Large intestine (tissue), 3 donors: Measurements from ENCODE around the gene ANKRD55. TPM values are rescaled to one million over a fixed set of nuclear protein-coding genes. Genes with fewer than 3 reads are reported as not detected.
"Not testable (repeated sequence)": the region's sequence is repeated elsewhere in the genome, so short reads cannot be mapped to it uniquely, and the experiment has no call there.

ENCODE experiments used
- DNase-seq, 2 donors: peaks; one replicate each; pipeline versions ENCODE4 v3.0.0 to v3.0.0-alpha.2; 2013
- H3K27ac ChIP-seq: one replicate; pipeline ENCODE4 v1.5.1; 2013; ENCODE audit warnings: low read length
- H3K27me3 ChIP-seq: 2 replicates; pipeline ENCODE4 v1.6.1; 2013; ENCODE audit warnings: low read length; ENCODE audit not compliant: control insufficient read depth, insufficient read depth
- H3K36me3 ChIP-seq: 2 replicates; pipeline ENCODE4 v1.6.1; 2013; ENCODE audit warnings: low read length; ENCODE audit not compliant: control insufficient read depth, insufficient read depth
- H3K4me1 ChIP-seq: one replicate; pipeline ENCODE4 v1.6.1; 2013; ENCODE audit warnings: low read length; ENCODE audit not compliant: control insufficient read depth, insufficient read depth
- H3K4me3 ChIP-seq: one replicate; pipeline ENCODE4 v1.5.1; 2013; ENCODE audit warnings: low read length
- H3K9me3 ChIP-seq: one replicate; pipeline ENCODE4 v1.6.1; 2013; ENCODE audit warnings: mild to moderate bottlenecking, low read depth, low read length, moderate library complexity; ENCODE audit not compliant: control insufficient read depth
- WGBS: methylation state at CpG from one replicate; pipeline ENCODE4 v1.1.5; 2013; ENCODE audit warnings: low lambda C conversion rate; ENCODE audit not compliant: insufficient coverage; 5-methylcytosine and 5-hydroxymethylcytosine counted together
- polyA plus RNA-seq: library from polyadenylated mRNA; unstranded; fragments of 120-200 nt; gene quantifications from one replicate; pipeline ENCODE4 v1.2.1, GENCODE V29; 2013

ANKRD55 gene
- polyA plus RNA-seq, 1 donor, result 0.18 TPM

- Histone ChIP-seq H3K9me3 (peaks cover 9% of the 10 kb centered on the region), H3K27ac (no peak overlapping the region), H3K36me3 (no peaks in the 10 kb centered on the region), H3K4me1 (peaks cover 26% of the 10 kb centered on the region), H3K27me3 (no peaks in the 10 kb centered on the region), H3K4me3 (no peak overlapping the region)
- no peak for DNase-seq
- WGBS, result 83% methylated on average over 3 of the region's 7 CpGs
Measured at GRCh38 chr5:56126487-56127179, 106.5 kb downstream of the ANKRD55 start.

DNA sequence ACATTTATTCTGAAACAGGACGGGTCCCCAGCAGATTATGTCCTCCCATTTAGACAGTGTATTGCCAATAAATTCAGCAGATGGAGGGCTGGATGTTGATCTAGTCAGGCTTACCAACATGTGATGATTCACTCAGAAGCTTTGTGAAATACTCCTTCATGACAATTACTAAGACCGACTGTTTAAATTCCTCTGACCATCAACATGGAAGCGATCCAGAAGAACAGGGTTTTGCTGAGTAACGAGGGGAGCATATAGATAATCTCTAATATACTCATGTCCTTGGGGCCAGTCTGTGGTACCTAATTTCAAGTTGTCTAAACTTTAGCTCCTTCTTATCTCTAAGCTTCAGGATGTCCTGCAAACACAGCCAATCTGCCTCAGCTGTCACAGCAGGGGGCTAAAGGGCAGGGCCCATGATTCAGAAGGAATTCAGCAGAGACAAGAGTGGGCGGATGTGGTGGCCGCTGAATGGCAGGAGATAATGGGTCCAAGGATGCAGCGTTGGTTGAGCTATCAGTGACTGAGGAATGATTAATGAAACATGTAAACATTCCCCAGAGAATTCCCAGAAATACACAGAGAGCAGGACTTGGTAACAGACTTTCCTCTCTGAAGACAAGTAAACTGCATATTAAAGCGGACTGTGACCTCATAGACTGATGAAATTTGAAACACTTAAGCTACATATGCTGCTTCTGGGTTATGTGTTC lies 109.4 kb downstream of the ANKRD55 start:
- Histone ChIP-seq H3K36me3 (no peaks in the 10 kb centered on the region), H3K27me3 (no peaks in the 10 kb centered on the region), H3K27ac (peak overlapping the region; percentile 57), H3K4me3 (no peak overlapping the region), H3K4me1 (peaks cover 26% of the 10 kb centered on the region), H3K9me3 (no peaks in the 10 kb centered on the region)
- WGBS, result 0% methylated on average over 1 of the region's 8 CpGs
- peak; percentile 95 to 98 for DNase-seq

DNA sequence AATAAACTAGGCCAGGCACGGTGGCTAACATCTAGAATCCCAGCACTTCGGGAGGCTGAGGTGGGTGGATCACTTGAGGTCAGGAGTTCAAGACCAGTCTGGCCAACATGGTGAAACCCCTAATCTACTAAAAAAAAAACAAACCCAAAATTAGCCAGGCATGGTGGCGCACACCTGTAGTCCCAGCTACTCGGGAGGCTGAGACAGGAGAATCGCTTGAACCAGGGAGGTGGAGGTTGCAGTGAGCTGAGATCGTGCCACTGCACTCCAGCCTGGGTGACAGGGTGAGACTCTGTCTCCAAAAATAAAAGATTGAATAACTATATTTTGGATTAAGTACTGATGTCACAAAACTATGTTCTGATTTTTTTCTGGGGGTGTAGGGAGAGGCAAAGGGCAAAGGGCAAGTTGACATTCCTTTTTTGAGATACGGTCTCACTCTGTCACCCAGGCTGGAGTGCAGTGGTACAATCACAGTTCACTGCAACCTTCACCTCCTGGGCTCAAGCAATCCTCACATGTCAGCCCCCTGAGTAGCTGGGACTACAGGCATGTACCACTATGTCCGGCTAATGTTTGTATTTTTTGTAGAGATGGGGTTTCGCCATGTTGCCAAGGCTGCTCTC lies 110.7 kb downstream of the ANKRD55 start:
- DNase-seq, H3K4me3 ChIP-seq, H3K27ac ChIP-seq, H3K9me3 ChIP-seq, H3K27me3 ChIP-seq, H3K36me3 ChIP-seq: not testable (repeated sequence)
- WGBS, result no CpG with 5 or more reads among the region's 9 CpGs
- peaks cover 17% of the 10 kb centered on the region for H3K4me1 ChIP-seq

DNA sequence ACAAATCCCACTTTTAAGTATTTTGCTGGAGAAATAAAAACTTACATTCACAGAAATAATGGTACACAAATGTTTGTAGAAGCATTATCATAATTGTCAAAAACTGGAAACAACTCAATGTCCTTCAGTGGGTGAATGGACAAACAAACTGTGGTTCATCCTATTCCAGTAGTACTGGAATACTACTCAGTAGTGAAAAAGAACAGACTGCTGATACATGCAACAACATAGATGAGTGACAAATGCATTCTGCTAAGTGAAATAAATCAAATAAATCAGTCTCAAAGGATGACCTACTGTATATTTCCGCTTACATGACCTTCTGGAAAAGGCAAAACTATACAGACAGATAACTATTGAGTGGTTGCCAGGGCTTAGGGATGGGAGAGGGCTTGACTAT lies 114.1 kb downstream of the ANKRD55 start:
- 100% methylated on average over 1 of the region's 1 CpG for WGBS
- no peak for DNase-seq
- no peaks in the 10 kb centered on the region for H3K9me3 ChIP-seq
- H3K4me3 ChIP-seq, result no peak overlapping the region
- no peaks in the 10 kb centered on the region for H3K36me3 ChIP-seq
- no peaks in the 10 kb centered on the region for H3K27me3 ChIP-seq
- peaks cover 12% of the 10 kb centered on the region for H3K4me1 ChIP-seq
- no peak overlapping the region for H3K27ac ChIP-seq

- Histone ChIP-seq H3K27ac (no peak overlapping the region), H3K4me3 (no peak overlapping the region), H3K27me3 (no peaks in the 10 kb centered on the region), H3K36me3 (no peaks in the 10 kb centered on the region), H3K4me1 (peaks cover 5% of the 10 kb centered on the region), H3K9me3 (no peaks in the 10 kb centered on the region)
- WGBS, result no CpG with 5 or more reads among the region's 9 CpGs
- DNase-seq, result peak in 1 of 2 donors; percentile 22
Measured at GRCh38 chr5:56116599-56117141, 116.5 kb downstream of the ANKRD55 start.

GRCh38 chr5:56115589-56115988 lies 117.5 kb downstream of the ANKRD55 start:
- peaks cover 5% of the 10 kb centered on the region for H3K4me1 ChIP-seq
- no peak overlapping the region for H3K27ac ChIP-seq
- no peaks in the 10 kb centered on the region for H3K9me3 ChIP-seq
- no peak for DNase-seq
- H3K4me3 ChIP-seq, result no peak overlapping the region
- H3K27me3 ChIP-seq, result no peaks in the 10 kb centered on the region
- no peaks in the 10 kb centered on the region for H3K36me3 ChIP-seq
- no CpG with 5 or more reads among the region's 4 CpGs for WGBS

DNA sequence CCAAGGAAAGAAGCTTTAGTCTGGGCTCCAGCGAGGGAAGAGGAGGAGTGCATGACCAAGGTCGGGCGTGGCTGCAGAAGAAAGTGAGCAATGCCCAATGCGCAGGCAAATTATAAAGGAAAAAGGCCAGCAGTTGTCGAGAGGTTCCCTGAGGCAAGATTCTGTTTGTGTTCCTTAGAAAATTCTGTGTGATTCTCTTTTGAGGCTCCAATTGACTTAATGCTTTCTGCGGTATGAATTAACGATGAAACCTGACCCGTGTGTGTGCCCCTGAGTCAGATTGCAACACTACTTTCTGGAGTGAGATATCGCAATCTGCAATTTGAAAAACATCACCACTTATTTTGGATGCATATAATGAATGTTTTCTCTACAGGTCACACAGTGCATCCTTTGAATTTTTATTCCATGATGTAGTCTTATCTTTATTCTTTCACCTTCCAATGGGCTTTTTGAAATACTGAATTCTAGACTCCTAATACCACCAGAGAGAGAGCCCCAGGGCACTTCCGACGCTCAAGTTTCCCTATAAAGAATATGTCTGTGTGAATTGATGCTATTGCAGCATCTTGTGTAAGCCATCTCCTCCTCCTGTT lies 120.5 kb downstream of the ANKRD55 start:
- no peaks in the 10 kb centered on the region for H3K36me3 ChIP-seq
- H3K27me3 ChIP-seq, result no peaks in the 10 kb centered on the region
- 93% methylated on average over 3 of the region's 11 CpGs for WGBS
- no peak overlapping the region for H3K4me3 ChIP-seq
- no peaks in the 10 kb centered on the region for H3K9me3 ChIP-seq
- DNase-seq, result no peak
- no peak overlapping the region for H3K27ac ChIP-seq
- peaks cover 5% of the 10 kb centered on the region for H3K4me1 ChIP-seq

DNA sequence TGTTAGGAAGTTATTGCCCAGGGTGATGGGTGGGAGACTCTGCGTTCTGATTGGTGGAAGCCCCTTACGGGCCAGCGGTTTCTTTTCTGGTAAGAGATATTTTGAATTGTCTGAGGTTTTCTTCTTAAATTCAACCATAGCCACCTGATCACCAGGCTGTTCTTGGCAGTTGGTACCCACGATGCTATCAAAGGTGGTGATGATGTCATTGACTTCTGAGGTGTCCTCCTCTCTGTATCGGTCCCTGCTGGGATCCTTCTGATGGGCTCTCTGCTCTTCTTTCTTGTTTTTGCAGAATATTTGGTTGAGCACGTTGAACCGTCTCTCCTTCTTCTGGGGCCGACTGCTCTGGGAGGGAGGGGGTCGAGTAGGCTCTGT lies 121.7 kb downstream of the ANKRD55 start:
- no peaks in the 10 kb centered on the region for H3K36me3 ChIP-seq
- H3K27ac ChIP-seq, result no peak overlapping the region
- DNase-seq, result no peak
- H3K4me3 ChIP-seq, result no peak overlapping the region
- no peaks in the 10 kb centered on the region for H3K9me3 ChIP-seq
- no CpG with 5 or more reads among the region's 9 CpGs for WGBS
- peaks cover under 1% of the 10 kb centered on the region for H3K4me1 ChIP-seq
- H3K27me3 ChIP-seq, result no peaks in the 10 kb centered on the region

DNA sequence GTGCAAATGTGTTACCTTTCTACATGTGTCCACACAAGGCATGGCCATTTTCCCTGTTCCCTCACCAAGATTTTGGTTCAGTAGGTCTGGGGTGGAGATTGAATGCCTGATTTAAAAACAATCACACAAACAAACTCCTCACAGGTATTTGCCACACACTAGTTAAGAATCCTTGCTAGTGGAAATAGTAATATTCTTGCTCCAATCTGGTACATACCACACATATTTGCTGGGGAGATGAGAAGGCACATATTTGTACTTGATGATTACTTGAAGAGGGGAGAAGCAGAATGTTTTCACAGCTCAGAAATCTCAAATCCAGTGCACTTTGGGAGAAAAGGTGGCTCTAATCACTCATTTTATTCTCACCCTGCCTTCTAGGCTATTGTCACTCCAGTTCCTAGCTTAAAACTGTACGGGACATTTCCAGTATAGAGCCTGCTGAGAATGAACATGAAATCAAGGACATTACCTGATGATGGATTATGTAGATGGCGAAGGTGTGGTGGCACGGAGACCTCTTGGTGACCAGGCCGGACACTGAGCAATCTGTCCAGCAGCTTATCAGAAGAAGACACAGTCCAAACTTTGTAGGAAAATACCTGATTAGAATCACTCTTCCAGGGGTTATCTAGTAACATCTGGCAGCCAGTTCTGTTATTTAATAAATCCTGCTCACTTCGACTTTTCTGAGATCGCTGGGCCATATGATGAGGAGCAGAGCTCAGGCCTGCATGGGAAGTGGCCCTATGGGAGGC lies 122.3 kb downstream of the ANKRD55 start:
- Histone ChIP-seq H3K27ac (no peak overlapping the region), H3K4me3 (no peak overlapping the region), H3K4me1 (no peaks in the 10 kb centered on the region), H3K27me3 (no peaks in the 10 kb centered on the region), H3K9me3 (no peaks in the 10 kb centered on the region), H3K36me3 (no peaks in the 10 kb centered on the region)
- DNase-seq, result no peak
- 100% methylated on average over 1 of the region's 6 CpGs for WGBS

- 100% methylated on average over 1 of the region's 3 CpGs for WGBS
- no peaks in the 10 kb centered on the region for H3K27me3 ChIP-seq
- H3K36me3 ChIP-seq, result no peaks in the 10 kb centered on the region
- DNase-seq, result no peak
- H3K9me3 ChIP-seq, result no peaks in the 10 kb centered on the region
- H3K27ac ChIP-seq, result no peak overlapping the region
- no peak overlapping the region for H3K4me3 ChIP-seq
- peaks cover 4% of the 10 kb centered on the region for H3K4me1 ChIP-seq
Measured at GRCh38 chr5:56108246-56108645, 124.9 kb downstream of the ANKRD55 start.
